Glutamatergic neuron (in vitro differentiated cells): ENCODE data around the gene HBQ1. TPM values are rescaled to one million over a fixed set of nuclear protein-coding genes. Genes with fewer than 3 reads are reported as not detected.
"Not testable (repeated sequence)": the region's sequence is repeated elsewhere in the genome, so short reads cannot be mapped to it uniquely, and the experiment has no call there.

Source experiments
- DNase-seq: peaks from one replicate; pipeline ENCODE4 v3.0.0; 2022
- H3K27ac Mint-ChIP-seq: one replicate; pipeline ENCODE4 v1.8.0; 2020; ENCODE audit warnings: mild to moderate bottlenecking, mixed read lengths, inconsistent platforms; ENCODE audit not compliant: unreplicated experiment
- H3K27me3 Mint-ChIP-seq: one replicate; pipeline ENCODE4 v1.8.0; 2020; ENCODE audit warnings: mild to moderate bottlenecking, moderate library complexity, mixed read lengths, inconsistent platforms; ENCODE audit not compliant: unreplicated experiment
- H3K36me3 Mint-ChIP-seq: one replicate; pipeline ENCODE4 v1.8.0; 2020; ENCODE audit warnings: mild to moderate bottlenecking, mixed read lengths, inconsistent platforms; ENCODE audit not compliant: unreplicated experiment
- H3K4me1 Mint-ChIP-seq: one replicate; pipeline ENCODE4 v1.8.0; 2020; ENCODE audit warnings: mild to moderate bottlenecking, low read depth, mixed read lengths, inconsistent platforms; ENCODE audit not compliant: unreplicated experiment
- H3K4me3 Mint-ChIP-seq: one replicate; pipeline ENCODE4 v1.8.0; 2020; ENCODE audit warnings: mild to moderate bottlenecking, mixed read lengths, inconsistent platforms; ENCODE audit not compliant: unreplicated experiment
- H3K9me3 Mint-ChIP-seq: one replicate; pipeline ENCODE4 v1.8.0; 2020; ENCODE audit warnings: mild to moderate bottlenecking, moderate library complexity, mixed read lengths, inconsistent platforms; ENCODE audit not compliant: unreplicated experiment
- CTCF ChIP-seq: fragments of 200-600 bp; sonication (generic); IDR thresholded peaks from one replicate; pipeline ENCODE4 v1.5.0; 2021; ENCODE audit not compliant: partially characterized antibody, unreplicated experiment
- total RNA-seq: library from RNA; stranded (reverse); fragmentation: NEBNext Ultra II Directional; extraction: Animal tissue kit (Norgen Biotek cat#: 25700); gene quantifications from one replicate; pipeline ENCODE4 v1.2.1, GENCODE V29; 2021; ENCODE audit not compliant: unreplicated experiment

HBQ1 gene
- total RNA-seq, 1 donor from 2014 or later: 1.5 TPM

DNA sequence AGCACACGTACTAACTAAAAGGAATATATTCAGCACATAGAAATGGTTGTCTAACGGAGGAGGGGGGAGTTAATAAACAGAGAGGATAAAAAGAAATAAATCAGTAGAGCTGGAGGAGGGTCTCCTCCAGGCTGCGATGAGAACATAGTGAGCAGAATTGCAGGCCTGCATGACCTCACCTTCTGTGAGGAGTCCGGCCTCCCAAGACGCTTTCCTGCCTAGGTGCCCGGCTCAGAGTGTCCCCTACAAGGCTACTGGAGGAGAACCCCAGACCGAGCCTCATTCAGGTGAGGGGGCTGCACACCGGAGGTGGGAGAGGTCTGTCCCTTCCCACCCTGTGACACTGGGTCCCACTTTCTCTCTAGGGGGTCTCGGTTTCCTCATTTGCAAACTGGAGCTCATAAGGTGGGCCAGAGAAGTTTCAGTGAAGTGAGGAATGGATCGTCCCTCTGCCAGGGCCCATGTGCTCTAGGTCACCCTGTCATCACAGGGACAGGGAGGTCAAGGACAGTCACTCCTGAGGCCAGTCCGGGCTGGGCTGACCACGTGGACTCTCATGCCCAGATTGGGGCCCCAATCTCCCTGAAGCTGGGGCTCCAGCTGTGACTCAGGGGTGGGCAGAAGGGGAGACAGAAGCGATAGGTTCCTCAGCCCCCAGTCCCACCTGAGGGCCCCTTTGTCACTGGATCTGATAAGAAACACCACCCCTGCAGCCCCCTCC, 17.8 kb upstream of the HBQ1 start:
- H3K27ac Mint-ChIP-seq: no peak overlapping the region

DNA sequence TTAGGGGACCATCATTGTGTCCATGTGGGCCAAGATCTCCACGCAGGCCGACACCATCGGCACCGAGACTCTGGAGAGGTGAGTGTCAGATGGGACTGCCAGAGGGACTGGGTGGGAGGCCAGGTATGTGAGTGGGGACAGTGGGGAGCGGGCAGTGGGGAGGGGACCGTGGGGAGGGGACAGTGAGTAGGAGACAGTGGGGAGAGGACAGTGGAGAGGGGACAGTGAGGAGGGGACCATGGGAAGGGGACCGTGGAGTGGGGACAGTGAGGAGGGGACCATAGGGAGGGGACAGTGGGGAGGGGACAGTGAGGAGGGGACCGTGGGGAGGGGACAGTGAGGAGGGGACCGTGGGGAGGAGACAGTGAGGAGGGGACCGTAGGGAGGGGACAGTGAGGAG, 17.1 kb upstream of the HBQ1 start:
- H3K36me3 Mint-ChIP-seq, H3K27ac Mint-ChIP-seq, H3K4me3 Mint-ChIP-seq, DNase-seq: not testable (repeated sequence)
- Mint-ChIP-seq H3K4me1 (peaks cover 11% of the 10 kb centered on the region), H3K27me3 (peaks cover 10% of the 10 kb centered on the region), H3K9me3 (peaks cover 14% of the 10 kb centered on the region)

More for the DNA sequence above, 17.8 kb upstream of the HBQ1 start:
- peaks cover 5% of the 10 kb centered on the region for H3K36me3 Mint-ChIP-seq
- TF ChIP-seq CTCF: no peak
- peaks cover 11% of the 10 kb centered on the region for H3K4me1 Mint-ChIP-seq
- no peak for DNase-seq
- peaks cover 10% of the 10 kb centered on the region for H3K27me3 Mint-ChIP-seq
- peaks cover 14% of the 10 kb centered on the region for H3K9me3 Mint-ChIP-seq
- no peak overlapping the region for H3K4me3 Mint-ChIP-seq

DNA sequence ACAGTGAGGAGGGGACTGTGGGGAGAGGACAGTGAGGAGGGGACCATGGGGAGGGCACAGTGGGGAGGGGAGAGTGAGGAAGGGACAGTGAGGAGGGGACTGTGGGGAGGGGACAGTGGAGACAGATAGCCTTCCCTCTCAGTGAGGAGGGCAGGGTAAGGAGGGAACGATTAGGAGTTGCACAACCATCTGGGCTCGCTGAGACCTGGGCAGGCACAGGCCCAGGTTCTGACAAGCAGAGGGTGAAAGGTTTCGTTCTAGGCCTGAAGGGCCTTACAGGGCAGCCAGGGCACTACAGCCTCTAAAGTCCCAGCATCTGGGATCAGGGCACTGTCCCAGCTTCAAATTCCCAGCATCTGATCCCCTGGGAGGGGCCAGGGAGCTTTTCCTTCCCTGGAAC, 16.6 kb upstream of the HBQ1 start:
- H3K36me3 Mint-ChIP-seq, H3K27ac Mint-ChIP-seq, DNase-seq, H3K4me3 Mint-ChIP-seq: not testable (repeated sequence)
- peaks cover 14% of the 10 kb centered on the region for H3K9me3 Mint-ChIP-seq
- peaks cover 10% of the 10 kb centered on the region for H3K27me3 Mint-ChIP-seq
- peaks cover 11% of the 10 kb centered on the region for H3K4me1 Mint-ChIP-seq

- not testable (repeated sequence) for H3K4me3 Mint-ChIP-seq, H3K4me1 Mint-ChIP-seq, H3K27me3 Mint-ChIP-seq, H3K27ac Mint-ChIP-seq, DNase-seq, H3K36me3 Mint-ChIP-seq
- H3K9me3 Mint-ChIP-seq: peaks cover 11% of the 10 kb centered on the region
Observed at GRCh38 chr16:164134-164823, 16.0 kb upstream of the HBQ1 start.

- TF ChIP-seq CTCF: no peak
- peaks cover 5% of the 10 kb centered on the region for H3K27me3 Mint-ChIP-seq
- peaks cover 5% of the 10 kb centered on the region for H3K4me1 Mint-ChIP-seq
- H3K9me3 Mint-ChIP-seq: peaks cover 8% of the 10 kb centered on the region
- no peak overlapping the region for H3K27ac Mint-ChIP-seq
- H3K36me3 Mint-ChIP-seq: peaks cover 5% of the 10 kb centered on the region
- peak overlapping the region; percentile 75 for H3K4me3 Mint-ChIP-seq
- DNase-seq: no peak
Observed at GRCh38 chr16:164827-165538, 15.3 kb upstream of the HBQ1 start.

DNA sequence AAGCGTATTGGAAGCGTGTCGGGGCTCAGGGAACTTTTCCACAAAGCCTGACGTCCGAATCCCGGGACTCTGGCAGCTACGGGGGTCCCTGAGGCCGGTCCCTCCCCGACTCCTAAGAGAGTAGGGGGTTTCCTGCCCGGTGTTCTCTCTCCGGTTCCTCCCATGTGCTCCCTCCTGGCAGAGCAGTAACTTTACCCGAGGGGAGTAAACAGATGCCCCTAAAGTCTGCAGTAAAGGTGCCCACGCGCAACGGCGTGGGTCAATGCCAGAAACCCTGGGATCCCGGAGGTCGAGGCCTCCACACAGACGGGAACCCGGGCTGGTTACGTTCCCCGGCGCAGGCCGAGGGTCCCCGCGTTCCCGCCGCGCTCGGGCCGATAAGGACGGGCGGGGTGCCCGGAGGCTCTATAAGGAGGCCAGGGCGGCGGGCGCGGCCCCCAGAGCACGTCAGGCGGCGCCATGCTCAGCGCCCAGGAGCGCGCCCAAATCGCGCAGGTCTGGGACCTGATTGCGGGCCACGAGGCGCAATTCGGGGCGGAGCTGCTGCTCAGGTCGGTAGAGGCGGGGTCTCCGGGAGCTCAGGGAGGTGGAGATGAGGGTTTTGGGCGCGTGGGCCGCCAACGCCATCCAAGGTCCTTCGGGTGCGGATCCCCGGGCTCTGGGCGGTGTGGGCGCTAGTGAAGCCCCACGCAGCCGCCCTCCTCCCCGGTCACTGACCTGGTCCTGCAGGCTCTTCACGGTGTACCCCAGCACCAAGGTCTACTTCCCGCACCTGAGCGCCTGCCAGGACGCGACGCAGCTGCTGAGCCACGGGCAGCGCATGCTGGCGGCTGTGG, 14.5 kb upstream of the HBQ1 start, which contains the start of gene HBM:
Gene HBM (plus strand): TSS at position 440 of the 836 bp plus-strand sequence. CDS start 20 bp downstream, at position 460.
- Mint-ChIP-seq H3K36me3 (peaks cover 5% of the 10 kb centered on the region), H3K4me1 (peaks cover 5% of the 10 kb centered on the region), H3K9me3 (peaks cover 9% of the 10 kb centered on the region), H3K4me3 (peak within 1 kb of the TSS; percentile 79), H3K27ac (peak within 1 kb of the TSS; percentile 82), H3K27me3 (peaks cover 11% of the 10 kb centered on the region)
- no peak for TF ChIP-seq CTCF
- DNase-seq: no peak
